K562 (cell line): ENCODE measurements around the gene TMED8. TPM values are rescaled to one million over a fixed set of nuclear protein-coding genes. Genes with fewer than 3 reads are reported as not detected.

Source experiments
- FOXA1 ChIP-seq: fragments of 450-650 bp; IDR thresholded peaks from 2 replicates; pipeline ENCODE4 v1.6.1; 2016; ENCODE audit warnings: mild to moderate bottlenecking, borderline replicate concordance
- HNRNPLL ChIP-seq: fragments of 200-400 bp; formaldehyde crosslinking; IDR thresholded peaks from 2 replicates; pipeline ENCODE4 v1.6.1; 2017; ENCODE audit warnings: low read length, low read depth, mild to moderate bottlenecking; ENCODE audit not compliant: poor library complexity, severe bottlenecking
- ZNF445 ChIP-seq: fragments of 250-450 bp; sonication (Bioruptor Pico); IDR thresholded peaks from 2 replicates; pipeline ENCODE4 v1.4.0; 2020; ENCODE audit warnings: low read depth, mild to moderate bottlenecking, moderate library complexity
- ZNF507 ChIP-seq: conservative IDR thresholded peaks from 2 replicates; pipeline ENCODE4 v1.6.1; 2017; ENCODE audit warnings: missing genetic modification characterization, missing compliant biosample characterization
- polyA plus RNA-seq, 8 experiments: library from polyadenylated mRNA; depleted of rRNA in 4 of 8; stranded (reverse) in 5 of 8; unstranded in 3 of 8; fragments of >200 nt; fragmentation: Nextera tagmentation in 2 of 8; fragmentation: Illumina TruSeq in 1 of 8; extraction: Ambion mirVana in 2 of 8; extraction: Trizol in 1 of 8; gene quantifications; 2 replicates each; pipeline versions ENCODE4 v1.2.1 to v1.2.3, GENCODE V29; 2011 to 2014; ENCODE audit warnings: inconsistent platforms in 1 of 8, missing spikeins in 1 of 8
- total RNA-seq, 7 experiments: library from RNA; depleted of rRNA in 6 of 7; stranded (reverse); fragments of >200 nt in 6 of 7; fragmentation: Illumina TruSeq in 2 of 7; extraction: Trizol in 2 of 7; gene quantifications; 2 replicates each; pipeline versions ENCODE4 v1.2.1 to v1.2.3, GENCODE V29; 2011 to 2021; ENCODE audit warnings: low replicate concordance in 1 of 7
- TF ChIP-seq, protein P1 (sequence below): fragments of 250-450 bp; sonication (Bioruptor Pico); IDR thresholded peaks from 2 replicates; pipeline ENCODE4 v1.4.0; 2020; ENCODE audit warnings: mild to moderate bottlenecking
- TF ChIP-seq, protein P2 (sequence below), 2 experiments: fragments of 450-650 bp; IDR thresholded peaks; 2 replicates each; pipeline ENCODE4 v1.6.1; 2016; ENCODE audit warnings: mild to moderate bottlenecking in 2 of 2, borderline replicate concordance in 1 of 2, low read depth in 1 of 2, moderate library complexity in 1 of 2
- TF ChIP-seq, protein P3 (sequence below), 2 experiments: fragments of 450-650 bp in 1 of 2; IDR thresholded peaks; 2 replicates each; pipeline ENCODE4 v1.6.1; 2011 to 2017; ENCODE audit warnings: low read depth in 2 of 2, antibody characterized with exemption in 1 of 2, borderline replicate concordance in 1 of 2, low read length in 1 of 2, mild to moderate bottlenecking in 1 of 2, mixed read lengths in 1 of 2; ENCODE audit not compliant: control insufficient read depth in 1 of 2
- TF ChIP-seq, protein P4 (sequence below): sonication (generic); formaldehyde crosslinking; IDR thresholded peaks from 2 replicates; pipeline ENCODE4 v1.8.0; 2023; ENCODE audit warnings: mild to moderate bottlenecking, missing genetic modification reagents

TMED8 gene
- total and polyA plus RNA-seq, 9 of the 15 experiments (the other 6 are each of a cell fraction or from before 2014, with no cell fraction given), result 3.3 to 17.4 (median 12.0) TPM

DNA sequence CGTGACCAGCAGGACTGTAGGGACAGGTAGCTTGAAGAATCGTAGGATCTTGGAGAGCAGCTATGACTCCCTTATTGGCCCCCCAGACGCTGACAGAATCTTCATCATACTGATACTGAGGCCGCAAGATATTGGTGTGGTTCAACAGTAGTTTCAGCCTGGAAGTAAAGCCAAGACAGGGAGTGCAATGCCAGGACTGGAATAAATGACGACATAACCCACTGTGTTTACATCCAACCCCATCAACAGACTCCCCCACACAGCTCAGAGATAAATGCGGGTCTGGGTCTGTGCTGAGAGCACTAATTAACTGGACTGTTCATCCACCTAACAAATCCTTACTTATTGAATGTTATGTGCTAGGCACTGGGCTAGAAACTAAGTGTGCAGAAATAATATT is 29.8 kb upstream of the TMED8 start (continued):
- TF ChIP-seq, protein P1, sequence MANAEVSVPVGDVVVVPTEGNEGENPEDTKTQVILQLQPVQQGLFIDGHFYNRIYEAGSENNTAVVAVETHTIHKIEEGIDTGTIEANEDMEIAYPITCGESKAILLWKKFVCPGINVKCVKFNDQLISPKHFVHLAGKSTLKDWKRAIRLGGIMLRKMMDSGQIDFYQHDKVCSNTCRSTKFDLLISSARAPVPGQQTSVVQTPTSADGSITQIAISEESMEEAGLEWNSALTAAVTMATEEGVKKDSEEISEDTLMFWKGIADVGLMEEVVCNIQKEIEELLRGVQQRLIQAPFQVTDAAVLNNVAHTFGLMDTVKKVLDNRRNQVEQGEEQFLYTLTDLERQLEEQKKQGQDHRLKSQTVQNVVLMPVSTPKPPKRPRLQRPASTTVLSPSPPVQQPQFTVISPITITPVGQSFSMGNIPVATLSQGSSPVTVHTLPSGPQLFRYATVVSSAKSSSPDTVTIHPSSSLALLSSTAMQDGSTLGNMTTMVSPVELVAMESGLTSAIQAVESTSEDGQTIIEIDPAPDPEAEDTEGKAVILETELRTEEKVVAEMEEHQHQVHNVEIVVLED (CRISPR knock-in tag), result no peak
- TF ChIP-seq ZNF445 (CRISPR knock-in tag), result no peak
- TF ChIP-seq, protein P2, sequence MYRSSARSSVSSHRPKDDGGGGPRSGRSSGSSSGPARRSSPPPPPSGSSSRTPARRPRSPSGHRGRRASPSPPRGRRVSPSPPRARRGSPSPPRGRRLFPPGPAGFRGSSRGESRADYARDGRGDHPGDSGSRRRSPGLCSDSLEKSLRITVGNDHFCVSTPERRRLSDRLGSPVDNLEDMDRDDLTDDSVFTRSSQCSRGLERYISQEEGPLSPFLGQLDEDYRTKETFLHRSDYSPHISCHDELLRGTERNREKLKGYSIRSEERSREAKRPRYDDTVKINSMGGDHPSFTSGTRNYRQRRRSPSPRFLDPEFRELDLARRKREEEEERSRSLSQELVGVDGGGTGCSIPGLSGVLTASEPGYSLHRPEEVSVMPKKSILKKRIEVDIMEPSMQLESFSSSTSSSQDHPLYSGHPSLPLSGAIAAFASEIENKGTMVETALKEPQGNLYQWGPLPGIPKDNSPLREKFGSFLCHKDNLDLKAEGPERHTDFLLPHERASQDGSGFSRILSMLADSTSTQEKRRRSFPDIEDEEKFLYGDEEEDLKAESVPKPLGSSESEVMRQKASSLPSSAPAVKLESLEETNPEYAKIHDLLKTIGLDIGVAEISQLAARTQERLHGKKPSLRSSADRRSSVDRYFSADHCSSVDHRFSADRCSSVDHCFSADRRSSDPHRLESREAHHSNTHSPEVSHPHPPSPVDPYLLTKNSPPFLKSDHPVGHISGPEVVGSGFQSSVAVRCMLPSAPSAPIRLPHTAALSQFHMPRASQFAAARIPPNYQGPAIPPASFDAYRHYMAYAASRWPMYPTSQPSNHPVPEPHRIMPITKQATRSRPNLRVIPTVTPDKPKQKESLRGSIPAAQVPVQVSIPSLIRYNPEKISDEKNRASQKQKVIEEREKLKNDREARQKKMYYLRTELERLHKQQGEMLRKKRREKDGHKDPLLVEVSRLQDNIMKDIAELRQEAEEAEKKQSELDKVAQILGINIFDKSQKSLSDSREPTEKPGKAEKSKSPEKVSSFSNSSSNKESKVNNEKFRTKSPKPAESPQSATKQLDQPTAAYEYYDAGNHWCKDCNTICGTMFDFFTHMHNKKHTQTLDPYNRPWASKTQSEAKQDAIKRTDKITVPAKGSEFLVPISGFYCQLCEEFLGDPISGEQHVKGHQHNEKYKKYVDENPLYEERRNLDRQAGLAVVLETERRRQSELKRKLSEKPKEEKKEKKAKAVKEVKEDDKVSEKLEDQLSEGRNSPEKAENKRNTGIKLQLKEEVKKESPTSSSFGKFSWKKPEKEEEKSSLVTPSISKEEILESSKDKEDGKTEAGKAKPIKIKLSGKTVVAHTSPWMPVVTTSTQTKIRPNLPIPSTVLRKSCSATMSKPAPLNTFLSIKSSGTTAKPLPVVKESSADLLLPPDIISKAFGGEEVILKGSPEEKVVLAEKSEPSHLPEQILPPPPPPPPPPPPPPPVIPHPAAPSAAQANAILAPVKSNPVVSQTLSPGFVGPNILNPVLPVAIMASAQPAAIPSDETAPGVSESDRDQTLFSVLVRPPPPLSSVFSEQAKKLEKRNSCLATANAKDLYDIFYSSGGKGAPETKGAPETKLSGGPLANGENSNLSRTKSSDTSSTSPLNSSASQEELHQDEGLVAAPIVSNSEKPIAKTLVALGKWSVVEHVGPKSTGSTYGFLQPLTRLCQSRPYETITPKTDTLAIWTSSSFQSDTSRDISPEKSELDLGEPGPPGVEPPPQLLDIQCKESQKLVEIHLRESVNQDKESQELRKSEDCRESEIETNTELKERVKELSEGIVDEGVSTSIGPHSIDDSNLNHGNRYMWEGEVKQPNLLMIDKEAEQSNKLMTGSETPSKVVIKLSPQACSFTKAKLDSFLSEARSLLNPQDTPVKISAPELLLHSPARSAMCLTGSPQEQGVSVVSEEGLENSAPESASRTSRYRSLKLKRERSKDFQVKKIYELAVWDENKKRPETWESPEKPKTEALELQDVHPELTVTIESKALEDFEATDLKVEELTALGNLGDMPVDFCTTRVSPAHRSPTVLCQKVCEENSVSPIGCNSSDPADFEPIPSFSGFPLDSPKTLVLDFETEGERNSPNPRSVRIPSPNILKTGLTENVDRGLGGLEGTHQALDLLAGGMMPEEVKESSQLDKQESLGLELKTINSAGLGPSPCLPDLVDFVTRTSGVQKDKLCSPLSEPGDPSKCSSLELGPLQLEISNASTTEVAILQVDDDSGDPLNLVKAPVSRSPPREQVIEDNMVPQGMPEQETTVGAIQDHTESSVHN (IDR thresholded peaks at IDR 0.05; ENCODE audit: borderline replicate concordance in 1 of 2, low read depth in 1 of 2), result no peak
- TF ChIP-seq, protein P3, sequence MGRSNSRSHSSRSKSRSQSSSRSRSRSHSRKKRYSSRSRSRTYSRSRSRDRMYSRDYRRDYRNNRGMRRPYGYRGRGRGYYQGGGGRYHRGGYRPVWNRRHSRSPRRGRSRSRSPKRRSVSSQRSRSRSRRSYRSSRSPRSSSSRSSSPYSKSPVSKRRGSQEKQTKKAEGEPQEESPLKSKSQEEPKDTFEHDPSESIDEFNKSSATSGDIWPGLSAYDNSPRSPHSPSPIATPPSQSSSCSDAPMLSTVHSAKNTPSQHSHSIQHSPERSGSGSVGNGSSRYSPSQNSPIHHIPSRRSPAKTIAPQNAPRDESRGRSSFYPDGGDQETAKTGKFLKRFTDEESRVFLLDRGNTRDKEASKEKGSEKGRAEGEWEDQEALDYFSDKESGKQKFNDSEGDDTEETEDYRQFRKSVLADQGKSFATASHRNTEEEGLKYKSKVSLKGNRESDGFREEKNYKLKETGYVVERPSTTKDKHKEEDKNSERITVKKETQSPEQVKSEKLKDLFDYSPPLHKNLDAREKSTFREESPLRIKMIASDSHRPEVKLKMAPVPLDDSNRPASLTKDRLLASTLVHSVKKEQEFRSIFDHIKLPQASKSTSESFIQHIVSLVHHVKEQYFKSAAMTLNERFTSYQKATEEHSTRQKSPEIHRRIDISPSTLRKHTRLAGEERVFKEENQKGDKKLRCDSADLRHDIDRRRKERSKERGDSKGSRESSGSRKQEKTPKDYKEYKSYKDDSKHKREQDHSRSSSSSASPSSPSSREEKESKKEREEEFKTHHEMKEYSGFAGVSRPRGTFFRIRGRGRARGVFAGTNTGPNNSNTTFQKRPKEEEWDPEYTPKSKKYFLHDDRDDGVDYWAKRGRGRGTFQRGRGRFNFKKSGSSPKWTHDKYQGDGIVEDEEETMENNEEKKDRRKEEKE (IDR thresholded peaks at IDR 0.05; ENCODE audit: borderline replicate concordance in 1 of 2, control insufficient read depth in 1 of 2, low read depth in 2 of 2, low read length in 1 of 2), result no peak
- TF ChIP-seq ZNF507 (tag), result no peak
- no peak for TF ChIP-seq FOXA1
- TF ChIP-seq, protein P4, sequence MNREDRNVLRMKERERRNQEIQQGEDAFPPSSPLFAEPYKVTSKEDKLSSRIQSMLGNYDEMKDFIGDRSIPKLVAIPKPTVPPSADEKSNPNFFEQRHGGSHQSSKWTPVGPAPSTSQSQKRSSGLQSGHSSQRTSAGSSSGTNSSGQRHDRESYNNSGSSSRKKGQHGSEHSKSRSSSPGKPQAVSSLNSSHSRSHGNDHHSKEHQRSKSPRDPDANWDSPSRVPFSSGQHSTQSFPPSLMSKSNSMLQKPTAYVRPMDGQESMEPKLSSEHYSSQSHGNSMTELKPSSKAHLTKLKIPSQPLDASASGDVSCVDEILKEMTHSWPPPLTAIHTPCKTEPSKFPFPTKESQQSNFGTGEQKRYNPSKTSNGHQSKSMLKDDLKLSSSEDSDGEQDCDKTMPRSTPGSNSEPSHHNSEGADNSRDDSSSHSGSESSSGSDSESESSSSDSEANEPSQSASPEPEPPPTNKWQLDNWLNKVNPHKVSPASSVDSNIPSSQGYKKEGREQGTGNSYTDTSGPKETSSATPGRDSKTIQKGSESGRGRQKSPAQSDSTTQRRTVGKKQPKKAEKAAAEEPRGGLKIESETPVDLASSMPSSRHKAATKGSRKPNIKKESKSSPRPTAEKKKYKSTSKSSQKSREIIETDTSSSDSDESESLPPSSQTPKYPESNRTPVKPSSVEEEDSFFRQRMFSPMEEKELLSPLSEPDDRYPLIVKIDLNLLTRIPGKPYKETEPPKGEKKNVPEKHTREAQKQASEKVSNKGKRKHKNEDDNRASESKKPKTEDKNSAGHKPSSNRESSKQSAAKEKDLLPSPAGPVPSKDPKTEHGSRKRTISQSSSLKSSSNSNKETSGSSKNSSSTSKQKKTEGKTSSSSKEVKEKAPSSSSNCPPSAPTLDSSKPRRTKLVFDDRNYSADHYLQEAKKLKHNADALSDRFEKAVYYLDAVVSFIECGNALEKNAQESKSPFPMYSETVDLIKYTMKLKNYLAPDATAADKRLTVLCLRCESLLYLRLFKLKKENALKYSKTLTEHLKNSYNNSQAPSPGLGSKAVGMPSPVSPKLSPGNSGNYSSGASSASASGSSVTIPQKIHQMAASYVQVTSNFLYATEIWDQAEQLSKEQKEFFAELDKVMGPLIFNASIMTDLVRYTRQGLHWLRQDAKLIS (CRISPR knock-in tag), result no peak
- TF ChIP-seq HNRNPLL, result no peak
